ENCODE measurements around the gene CCDC172. TPM values are rescaled to one million over a fixed set of nuclear protein-coding genes. Genes with fewer than 3 reads are reported as not detected.

Gene CCDC172
- total RNA-seq, 3 donors from 2014 or later, result not detected

DNA sequence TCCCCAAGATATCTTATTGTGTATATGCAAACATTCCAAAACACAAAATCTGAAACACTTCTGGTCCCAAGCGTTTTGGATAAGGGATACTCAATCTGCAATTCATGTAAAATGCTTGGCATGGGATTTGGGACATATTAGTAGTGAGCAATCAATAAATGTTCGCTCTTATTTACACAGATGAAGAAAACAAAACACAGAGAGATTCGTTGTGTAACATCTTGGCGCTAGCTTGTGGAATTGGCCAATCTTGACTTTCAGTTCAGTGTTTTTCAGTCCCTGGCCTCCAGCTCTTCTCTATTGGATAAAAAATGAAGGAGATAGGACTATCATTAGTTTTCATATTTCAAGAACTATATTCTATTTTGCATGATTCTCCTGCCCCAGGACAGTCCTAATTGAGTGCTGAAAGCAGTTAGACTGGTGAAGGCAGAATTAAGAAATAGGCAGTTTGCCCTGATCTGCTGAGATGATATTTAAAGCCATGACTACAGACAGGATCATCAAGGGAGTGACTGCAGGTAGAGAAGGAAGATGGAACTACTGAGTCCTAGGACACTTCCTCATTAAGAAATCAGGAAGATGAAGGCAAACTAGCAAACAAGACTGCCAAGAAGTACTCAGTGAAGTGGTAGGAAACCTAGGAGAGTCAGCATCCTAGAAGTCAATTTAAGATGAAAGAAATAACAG lies 105.2 kb downstream of the CCDC172 start:
- ATAC-seq, result no peak
- H3K9me3 Mint-ChIP-seq, result no peaks in the 10 kb centered on the region
- H3K4me3 Mint-ChIP-seq, result no peak overlapping the region
- H3K27me3 Mint-ChIP-seq (ENCODE audit: low read depth), result no peaks in the 10 kb centered on the region
- H3K4me1 Mint-ChIP-seq (ENCODE audit: low read depth), result no peaks in the 10 kb centered on the region
- no peaks in the 10 kb centered on the region for H3K36me3 Mint-ChIP-seq (ENCODE audit: insufficient read depth)
- DNase-seq, result no peak

Other genes starting within 250 kb of the CCDC172 start
- gene GFRA1, start 51.2 kb upstream of the CCDC172 start, total RNA-seq, result under 1 TPM; 0.03 to 0.11 (median 0.08) TPM
- not detected for gene PNLIPRP3, start 103.4 kb downstream of the CCDC172 start, total RNA-seq
- gene PNLIP, start 221.5 kb downstream of the CCDC172 start, total RNA-seq, result 1 to 10 TPM in 2 of 3 donors, under 1 TPM in 1; 0.87 to 1.8 (median 1.5) TPM

Data from activated T-cell treated with anti-CD3 and anti-CD28 coated beads, Interleukin-2, amount 50 U/mL, for 4 hours (primary cell).